Kidney epithelial cell (primary cell): ENCODE results near the gene EHMT2. TPM values are rescaled to one million over a fixed set of nuclear protein-coding genes. Genes with fewer than 3 reads are reported as not detected.
A peak's percentile ranks its signal among the peaks of the same experiment; 100 is the strongest.
"Not testable (repeated sequence)": the region's sequence is repeated elsewhere in the genome, so short reads cannot be mapped to it uniquely, and the experiment has no call there.

Source experiments
- DNase-seq: peaks from one replicate; pipeline ENCODE4 v3.0.0-alpha.2; 2010; ENCODE audit warnings: low read depth
- H3K27me3 ChIP-seq: 2 replicates; pipeline ENCODE4 v1.6.0; 2011; ENCODE audit warnings: low read length; ENCODE audit not compliant: control insufficient read depth, insufficient read depth
- H3K36me3 ChIP-seq: 2 replicates; pipeline ENCODE4 v1.5.1; 2011; ENCODE audit warnings: low read length; ENCODE audit not compliant: control insufficient read depth, insufficient read depth
- H3K4me3 ChIP-seq: 2 replicates; pipeline ENCODE4 v1.5.1; 2011; ENCODE audit warnings: low read depth, mild to moderate bottlenecking, control low read depth, low read length
- CTCF ChIP-seq: IDR thresholded peaks from 2 replicates; pipeline ENCODE4 v1.5.1; 2011; ENCODE audit warnings: mild to moderate bottlenecking, moderate library complexity, low read length, control low read depth, inconsistent platforms; ENCODE audit not compliant: insufficient read depth, poor library complexity, severe bottlenecking
- total RNA-seq: library from RNA; depleted of rRNA; stranded (reverse); fragments of >200 nt; gene quantifications from 2 replicates; pipeline ENCODE4 v1.2.3, GENCODE V29; 2015

The EHMT2 gene
- total RNA-seq, 1 donor from 2014 or later: 59.3 TPM

DNA sequence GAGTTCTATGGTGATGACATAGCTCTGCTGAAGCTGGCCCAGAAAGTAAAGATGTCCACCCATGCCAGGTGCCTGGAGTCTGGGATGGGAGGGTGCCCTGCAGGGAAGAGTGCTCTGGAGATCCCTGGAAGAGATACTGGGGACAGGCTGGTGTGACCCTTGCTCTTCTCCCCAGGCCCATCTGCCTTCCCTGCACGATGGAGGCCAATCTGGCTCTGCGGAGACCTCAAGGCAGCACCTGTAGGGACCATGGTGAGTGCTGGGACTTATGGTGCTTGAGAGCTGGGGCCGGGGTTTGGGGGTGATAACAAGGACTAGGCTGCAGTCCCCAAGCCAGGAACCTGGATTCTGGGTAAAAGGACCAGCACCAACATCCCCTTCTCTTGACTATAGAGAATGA, 46.2 kb upstream of the EHMT2 start:
- no peak for DNase-seq
- Histone ChIP-seq H3K27me3 (peaks cover 14% of the 10 kb centered on the region), H3K4me3 (no peak overlapping the region), H3K36me3 (no peaks in the 10 kb centered on the region)
- TF ChIP-seq CTCF: no peak

DNA sequence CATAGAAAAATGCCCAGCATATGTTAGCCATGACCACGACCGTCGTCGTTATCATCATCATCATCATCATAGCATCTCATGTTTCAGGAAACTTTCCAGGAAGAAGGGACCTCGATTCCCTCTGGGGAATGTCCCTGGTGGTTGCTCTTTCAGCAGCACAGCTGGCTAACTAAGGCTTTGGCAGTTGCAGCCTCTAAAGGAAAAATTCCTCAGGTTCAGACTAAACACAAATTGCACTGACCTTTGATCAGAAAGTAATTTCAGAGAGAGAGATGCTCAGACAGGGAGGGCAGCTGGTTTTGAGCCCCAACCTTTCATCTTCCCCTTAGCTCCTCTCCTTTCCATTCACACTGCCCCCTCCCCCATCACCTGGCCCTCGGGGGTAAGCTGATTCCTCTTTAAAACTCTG, 42.8 kb upstream of the EHMT2 start:
- Histone ChIP-seq H3K27me3 (peaks cover 11% of the 10 kb centered on the region), H3K36me3 (no peaks in the 10 kb centered on the region), H3K4me3 (no peak overlapping the region)
- peak; percentile 12 for DNase-seq
- TF ChIP-seq CTCF: no peak

GRCh38 chr6:31935823-31936222, 38.3 kb upstream of the EHMT2 start:
- Histone ChIP-seq H3K36me3 (no peaks in the 10 kb centered on the region), H3K4me3 (no peak overlapping the region), H3K27me3 (peaks cover 2% of the 10 kb centered on the region)
- DNase-seq: no peak
- TF ChIP-seq CTCF: no peak

DNA sequence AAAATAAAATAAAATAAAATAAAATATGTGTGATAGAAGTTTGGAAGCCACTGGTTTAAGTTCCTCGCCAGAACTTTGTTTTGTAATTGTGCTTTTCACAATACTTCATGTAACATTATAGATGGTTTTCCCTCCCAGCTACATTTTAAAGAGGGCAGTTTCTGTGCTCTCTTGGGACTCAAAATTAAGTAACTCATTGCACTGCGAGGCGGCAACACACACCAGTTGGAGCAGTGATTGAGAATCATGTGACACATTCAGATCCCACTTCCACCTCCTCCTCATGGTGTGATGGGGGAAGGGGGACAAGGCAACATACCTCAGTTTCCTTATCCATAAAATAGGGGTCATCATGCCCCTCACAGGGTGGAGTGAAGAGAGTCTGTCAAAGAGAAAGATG, 37.5 kb upstream of the EHMT2 start:
- no peak for DNase-seq
- TF ChIP-seq CTCF: no peak
- Histone ChIP-seq H3K27me3 (peaks cover 2% of the 10 kb centered on the region), H3K36me3 (no peaks in the 10 kb centered on the region), H3K4me3 (no peak overlapping the region)

- no peak for TF ChIP-seq CTCF
- no peak overlapping the region for H3K4me3 ChIP-seq
- H3K27me3 ChIP-seq: peaks cover 2% of the 10 kb centered on the region
- H3K36me3 ChIP-seq: no peaks in the 10 kb centered on the region
- no peak for DNase-seq
Observed at GRCh38 chr6:31933537-31933936, 36.0 kb upstream of the EHMT2 start.

- H3K36me3 ChIP-seq, H3K27me3 ChIP-seq, DNase-seq, H3K4me3 ChIP-seq: not testable (repeated sequence)
Observed at GRCh38 chr6:31932137-31932536, 34.6 kb upstream of the EHMT2 start.
